Endothelial cell of umbilical vein (primary cell): ENCODE data around the gene WDFY2. TPM values are rescaled to one million over a fixed set of nuclear protein-coding genes. Genes with fewer than 3 reads are reported as not detected.

Experiments
- BruUV-seq: library from RNA; stranded (reverse); fragments of 400-500 nt; replicated peaks from 2 replicates; lab custom pipeline; 2021; lab: Mats Ljungman, UMichigan
- CTCF ChIA-PET: fragments of 300-600, 350-600 bp; sonication (Branson Sonifier 250); formaldehyde crosslinking; loops from one replicate; lab custom pipeline; 2021; ENCODE audit warnings: antibody characterized with exemption, inconsistent platforms; lab: Charles Lee
- POLR2A ChIA-PET: fragments of 300-600, 350-600 bp; sonication (Branson Sonifier 250); formaldehyde crosslinking; loops from one replicate; lab custom pipeline; 2021; ENCODE audit warnings: antibody characterized with exemption, inconsistent platforms; lab: Charles Lee
- DNase-seq: peaks from one replicate; pipeline ENCODE4 v3.0.0-alpha.2; 2011; ENCODE audit warnings: low read depth, low spot score
- FAIRE-seq: peaks from 2 replicates; lab custom pipeline; 2011; peaks lifted over from hg19 to GRCh38; lab: Jason Lieb, UNC
- H2AFZ ChIP-seq: 2 replicates; pipeline ENCODE4 v1.6.0; 2012; ENCODE audit warnings: low read depth, low read length, control low read depth, inconsistent platforms
- H3K27ac ChIP-seq: 2 replicates; pipeline ENCODE4 v1.5.1; 2011; ENCODE audit warnings: low read depth, mild to moderate bottlenecking, control low read depth, low read length, moderate library complexity; ENCODE audit not compliant: insufficient read depth
- H3K27me3 ChIP-seq, 2 experiments: 2 replicates each; pipeline versions ENCODE4 v1.6.0 to v1.6.1; 2011; ENCODE audit warnings: low read length in 2 of 2, mixed read lengths in 1 of 2; ENCODE audit not compliant: control insufficient read depth in 2 of 2, insufficient read depth in 2 of 2
- H3K36me3 ChIP-seq, 2 experiments: 2 replicates in 1 of 2; 3 replicates in 1 of 2; pipeline ENCODE4 v1.5.1; 2011; ENCODE audit warnings: low read length in 2 of 2, mild to moderate bottlenecking in 1 of 2, moderate library complexity in 1 of 2; ENCODE audit not compliant: control insufficient read depth in 2 of 2, insufficient read depth in 2 of 2; ENCODE audit errors: extremely low read depth in 1 of 2
- H3K4me1 ChIP-seq: 3 replicates; pipeline ENCODE4 v1.5.1; 2011; ENCODE audit warnings: mild to moderate bottlenecking, low read length; ENCODE audit not compliant: control insufficient read depth, insufficient read depth; ENCODE audit errors: extremely low read depth
- H3K4me2 ChIP-seq: 2 replicates; pipeline ENCODE4 v1.6.1; 2011; ENCODE audit warnings: low read length, control low read depth, mixed read lengths; ENCODE audit not compliant: insufficient read depth
- H3K4me3 ChIP-seq, 3 experiments: fragments of 200-600 bp in 1 of 3; sonication (generic), shearing (Covaris generic) in 1 of 3; replicated peaks in 1 of 3; 2 replicates each; pipeline ENCODE4 v1.5.1; 2011 to 2016; ENCODE audit warnings: control low read depth in 3 of 3, low read length in 3 of 3, mild to moderate bottlenecking in 2 of 3, inconsistent platforms in 1 of 3, low read depth in 1 of 3, moderate library complexity in 1 of 3; ENCODE audit not compliant: insufficient read depth in 1 of 3
- H3K79me2 ChIP-seq: 2 replicates; pipeline ENCODE4 v1.6.0; 2012; ENCODE audit warnings: low read length, inconsistent platforms; ENCODE audit not compliant: control insufficient read depth, insufficient read depth
- H3K9ac ChIP-seq: replicated peaks from 2 replicates; pipeline ENCODE3; 2011; ENCODE audit warnings: low read length, control low read depth; ENCODE audit not compliant: insufficient read depth; ENCODE audit errors: extremely low read depth
- H3K9me1 ChIP-seq: replicated peaks from 3 replicates; pipeline ENCODE4 v1.6.0; 2011; ENCODE audit warnings: mild to moderate bottlenecking, low read length; ENCODE audit not compliant: control insufficient read depth, insufficient read depth; ENCODE audit errors: extremely low read depth
- H3K9me3 ChIP-seq: replicated peaks from 2 replicates; pipeline ENCODE4 v1.5.1; 2012; ENCODE audit warnings: low read length, inconsistent platforms; ENCODE audit not compliant: control insufficient read depth, insufficient read depth
- H4K20me1 ChIP-seq: replicated peaks from 2 replicates; pipeline ENCODE3; 2011; ENCODE audit warnings: mild to moderate bottlenecking, low read length; ENCODE audit not compliant: control insufficient read depth, insufficient read depth; ENCODE audit errors: extremely low read depth
- EZH2 ChIP-seq: IDR thresholded peaks from 2 replicates; pipeline ENCODE4 v1.6.1; 2012; ENCODE audit warnings: borderline replicate concordance, low read depth, mild to moderate bottlenecking, moderate library complexity, low read length, inconsistent platforms; ENCODE audit not compliant: severe bottlenecking
- FOS ChIP-seq: IDR thresholded peaks from 2 replicates; pipeline ENCODE4 v1.6.1; 2011; ENCODE audit warnings: mild to moderate bottlenecking, low read length, moderate library complexity, borderline replicate concordance; ENCODE audit not compliant: insufficient read depth
- GATA2 ChIP-seq: IDR thresholded peaks from 2 replicates; pipeline ENCODE4 v1.7.0; 2011; ENCODE audit warnings: low read depth, mild to moderate bottlenecking, moderate library complexity, mixed read lengths, low read length; ENCODE audit not compliant: insufficient read length, insufficient read depth
- JUN ChIP-seq: IDR thresholded peaks from 2 replicates; pipeline ENCODE4 v1.6.1; 2011; ENCODE audit warnings: borderline replicate concordance, low read depth; ENCODE audit not compliant: insufficient read length, insufficient read depth
- MYC ChIP-seq: IDR thresholded peaks from one replicate; pipeline ENCODE4 v1.6.1; 2011; ENCODE audit warnings: mild to moderate bottlenecking, low read depth, low read length
- POLR2A ChIP-seq: IDR thresholded peaks from 2 replicates; pipeline ENCODE4 v1.6.1; 2012; ENCODE audit warnings: low read depth, mild to moderate bottlenecking, control low read depth, low read length
- POLR2AphosphoS5 ChIP-seq: IDR thresholded peaks from 2 replicates; pipeline ENCODE4 v1.6.1; 2012; ENCODE audit warnings: low read depth, mild to moderate bottlenecking, control low read depth, low read length, moderate library complexity; ENCODE audit not compliant: insufficient read depth
- dilution Hi-C: fragments of 300-500 bp; cut with MboI; formaldehyde crosslinking; loops from one replicate; pipeline ENCODE4 v1.15.0; 2019; ENCODE audit warnings: low sequenced_read_pairs; ENCODE audit not compliant: extremely low pct_ligation_motif_present
- intact Hi-C: fragments of 100-400 bp; cut with micrococcal nuclease; formaldehyde crosslinking; loops from one replicate; pipeline ENCODE4 v1.10.0; 2022
- polyA plus RNA-seq, 4 experiments: library from polyadenylated mRNA; depleted of rRNA in 3 of 4; stranded (reverse) in 3 of 4; unstranded in 1 of 4; fragments of >200 nt; gene quantifications; 2 replicates each; pipeline versions ENCODE4 v1.2.1 to v1.2.3, GENCODE V29; 2011 to 2012; ENCODE audit warnings: missing spikeins in 1 of 4
- total RNA-seq: library from RNA; stranded (reverse); gene quantifications from 2 replicates; pipeline ENCODE4 v1.2.3, GENCODE V29; 2021
- TF ChIP-seq, protein P1 (sequence below): IDR thresholded peaks from 2 replicates; pipeline ENCODE4 v1.6.1; 2011; ENCODE audit not compliant: insufficient read depth, insufficient read length
- TF ChIP-seq, protein P2 (sequence below), 2 donors: IDR thresholded peaks; 1 replicate in 1 of 2; 2 replicates in 1 of 2; pipeline ENCODE4 v1.5.1; 2011; ENCODE audit warnings: low read length in 2 of 2, mild to moderate bottlenecking in 2 of 2, moderate library complexity in 2 of 2, control low read depth in 1 of 2, inconsistent platforms in 1 of 2, low read depth in 1 of 2; ENCODE audit not compliant: insufficient read depth in 1 of 2; ENCODE audit errors: extremely low read depth in 1 of 2

The WDFY2 gene
- total and polyA plus RNA-seq, 2 donors (not counting 3 experiments of a cell fraction or from before 2014, with no cell fraction given) = 2.1 to 5.5 TPM

GRCh38 chr13:51814071-51814470 is 229.8 kb downstream of the WDFY2 start:
- H3K9me3 ChIP-seq = no peaks in the 10 kb centered on the region
- H4K20me1 ChIP-seq = no peaks in the 10 kb centered on the region
- ChIA-PET POLR2A (interaction anchor here (2.5 kb wide), 1 partner anchor 361 kb away, joined by 8 read pairs; the partner anchor contains the start of gene INTS6), CTCF (interaction anchor here (0.8 to 5.0 kb wide), 11 partner anchors 8 to 688 kb away, joined by 3 to 115 read pairs (median 5); partner anchors contain the start of genes NEK5 and TMEM272)
- H3K9ac ChIP-seq = no peak overlapping the region
- no peaks in the 10 kb centered on the region for H3K79me2 ChIP-seq
- no peaks in the 10 kb centered on the region for H3K9me1 ChIP-seq
- H3K4me2 ChIP-seq = no peak overlapping the region
- no TSS peak for BruUV-seq
- H3K36me3 ChIP-seq = no peaks in the 10 kb centered on the region
- H3K27me3 ChIP-seq = peaks cover 3 to 19% of the 10 kb centered on the region in 2 experiments
- no peak for FAIRE-seq
- no peak for DNase-seq
- no peak overlapping the region for H3K4me3 ChIP-seq
- no peak overlapping the region for H3K27ac ChIP-seq
- intact Hi-C loops (no loop called here), dilution Hi-C loops (no loop called here)
- no peak overlapping the region for H2AFZ ChIP-seq
- TF ChIP-seq POLR2A = no peak
- TF ChIP-seq, protein P1, sequence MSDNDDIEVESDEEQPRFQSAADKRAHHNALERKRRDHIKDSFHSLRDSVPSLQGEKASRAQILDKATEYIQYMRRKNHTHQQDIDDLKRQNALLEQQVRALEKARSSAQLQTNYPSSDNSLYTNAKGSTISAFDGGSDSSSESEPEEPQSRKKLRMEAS = no peak
- no peak for TF ChIP-seq POLR2AphosphoS5
- no peak for TF ChIP-seq FOS
- TF ChIP-seq EZH2 = no peak
- no peak for TF ChIP-seq GATA2
- no peak for TF ChIP-seq MYC
- TF ChIP-seq JUN = no peak
- TF ChIP-seq, protein P2, sequence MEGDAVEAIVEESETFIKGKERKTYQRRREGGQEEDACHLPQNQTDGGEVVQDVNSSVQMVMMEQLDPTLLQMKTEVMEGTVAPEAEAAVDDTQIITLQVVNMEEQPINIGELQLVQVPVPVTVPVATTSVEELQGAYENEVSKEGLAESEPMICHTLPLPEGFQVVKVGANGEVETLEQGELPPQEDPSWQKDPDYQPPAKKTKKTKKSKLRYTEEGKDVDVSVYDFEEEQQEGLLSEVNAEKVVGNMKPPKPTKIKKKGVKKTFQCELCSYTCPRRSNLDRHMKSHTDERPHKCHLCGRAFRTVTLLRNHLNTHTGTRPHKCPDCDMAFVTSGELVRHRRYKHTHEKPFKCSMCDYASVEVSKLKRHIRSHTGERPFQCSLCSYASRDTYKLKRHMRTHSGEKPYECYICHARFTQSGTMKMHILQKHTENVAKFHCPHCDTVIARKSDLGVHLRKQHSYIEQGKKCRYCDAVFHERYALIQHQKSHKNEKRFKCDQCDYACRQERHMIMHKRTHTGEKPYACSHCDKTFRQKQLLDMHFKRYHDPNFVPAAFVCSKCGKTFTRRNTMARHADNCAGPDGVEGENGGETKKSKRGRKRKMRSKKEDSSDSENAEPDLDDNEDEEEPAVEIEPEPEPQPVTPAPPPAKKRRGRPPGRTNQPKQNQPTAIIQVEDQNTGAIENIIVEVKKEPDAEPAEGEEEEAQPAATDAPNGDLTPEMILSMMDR (IDR thresholded peaks at IDR 0.05; ENCODE audit: extremely low read depth in 1 of 2, insufficient read depth in 1 of 2, low read depth in 1 of 2, low read length in 2 of 2) = no peak
- H3K4me1 ChIP-seq = peaks cover 6% of the 10 kb centered on the region
